WTC11 (cell line): ENCODE data around the gene MID1. TPM values are rescaled to one million over a fixed set of nuclear protein-coding genes. Genes with fewer than 3 reads are reported as not detected.
A peak's percentile ranks its signal among the peaks of the same experiment; 100 is the strongest.

Experiments
- ATAC-seq: fragments of 200-7000 bp; cut with Tn5 transposase; 2 replicates; pipeline ENCODE4 v1.10.0; 2021; ENCODE audit warnings: mild to moderate bottlenecking, moderate library complexity
- CTCF ChIA-PET: fragments of 300-600 bp; sonication (Branson Sonifier 250); formaldehyde crosslinking; loops from one replicate; lab custom pipeline; 2021; ENCODE audit warnings: antibody characterized with exemption; lab: Charles Lee
- POLR2A ChIA-PET: fragments of 350-600 bp; sonication (Branson Sonifier 250); formaldehyde crosslinking; loops from one replicate; lab custom pipeline; 2021; ENCODE audit warnings: antibody characterized with exemption; lab: Charles Lee
- DNase-seq: peaks from one replicate; pipeline ENCODE4 v3.0.0; 2021; ENCODE audit warnings: low spot score
- H3K27ac Mint-ChIP-seq: 2 replicates; pipeline ENCODE4 v1.8.0; 2021; ENCODE audit warnings: mixed read lengths
- H3K27me3 Mint-ChIP-seq: 2 replicates; pipeline ENCODE4 v1.8.0; 2021; ENCODE audit warnings: low read depth, mild to moderate bottlenecking, moderate library complexity, mixed read lengths
- H3K36me3 Mint-ChIP-seq: 2 replicates; pipeline ENCODE4 v1.8.0; 2021; ENCODE audit warnings: mixed read lengths
- H3K4me1 Mint-ChIP-seq: 2 replicates; pipeline ENCODE4 v1.8.0; 2022; ENCODE audit warnings: mixed read lengths
- H3K4me3 Mint-ChIP-seq: 2 replicates; pipeline ENCODE4 v1.8.0; 2021; ENCODE audit warnings: mild to moderate bottlenecking, moderate library complexity, mixed read lengths
- H3K9me3 Mint-ChIP-seq: 2 replicates; pipeline ENCODE4 v1.8.0; 2021; ENCODE audit warnings: mixed read lengths
- ATF2 ChIP-seq: sonication (generic); formaldehyde crosslinking; IDR thresholded peaks from 2 replicates; pipeline ENCODE4 v1.8.1; 2022; ENCODE audit warnings: low read depth, missing genetic modification reagents, borderline replicate concordance
- ATF6 ChIP-seq: sonication (generic); formaldehyde crosslinking; IDR thresholded peaks from 2 replicates; pipeline ENCODE4 v1.8.1; 2023; ENCODE audit warnings: mild to moderate bottlenecking, missing genetic modification reagents
- FOXP1 ChIP-seq: sonication (generic); formaldehyde crosslinking; IDR thresholded peaks from 2 replicates; pipeline ENCODE4 v1.8.0; 2022; ENCODE audit warnings: missing genetic modification reagents, mild to moderate bottlenecking, moderate library complexity, borderline replicate concordance
- NFATC4 ChIP-seq: fragments of 250-450 bp; sonication (Bioruptor Pico); IDR thresholded peaks from 2 replicates; pipeline ENCODE4 v1.9.0; 2021; ENCODE audit warnings: mild to moderate bottlenecking
- PREB ChIP-seq: sonication (generic); formaldehyde crosslinking; IDR thresholded peaks from 2 replicates; pipeline ENCODE4 v1.8.1; 2022; ENCODE audit warnings: mild to moderate bottlenecking, missing genetic modification reagents, moderate library complexity, borderline replicate concordance
- USF1 ChIP-seq: sonication (generic); formaldehyde crosslinking; IDR thresholded peaks from 2 replicates; pipeline ENCODE4 v1.8.0; 2022; ENCODE audit warnings: mild to moderate bottlenecking, missing genetic modification reagents
- USF2 ChIP-seq: sonication (generic); formaldehyde crosslinking; IDR thresholded peaks from 2 replicates; pipeline ENCODE4 v1.8.1; 2023; ENCODE audit warnings: mild to moderate bottlenecking, missing genetic modification reagents, moderate library complexity
- ZBTB21 ChIP-seq: sonication (generic); formaldehyde crosslinking; IDR thresholded peaks from 2 replicates; pipeline ENCODE4 v1.8.1; 2023; ENCODE audit warnings: mild to moderate bottlenecking, missing genetic modification reagents, borderline replicate concordance
- ZBTB43 ChIP-seq: sonication (generic); formaldehyde crosslinking; IDR thresholded peaks from 2 replicates; pipeline ENCODE4 v1.8.1; 2023; ENCODE audit warnings: mild to moderate bottlenecking, missing genetic modification reagents
- ZNF281 ChIP-seq: sonication (generic); formaldehyde crosslinking; IDR thresholded peaks from 2 replicates; pipeline ENCODE4 v1.8.0; 2023; ENCODE audit warnings: mild to moderate bottlenecking, missing genetic modification reagents
- ZNF671 ChIP-seq: fragments of 250-450 bp; sonication (Bioruptor Pico); IDR thresholded peaks from 2 replicates; pipeline ENCODE4 v1.8.0; 2021; ENCODE audit warnings: mild to moderate bottlenecking
- ZSCAN18 ChIP-seq: fragments of 250-450 bp; sonication (Bioruptor Pico); IDR thresholded peaks from 2 replicates; pipeline ENCODE4 v2.1.2; 2022; ENCODE audit warnings: mild to moderate bottlenecking, moderate library complexity
- total RNA-seq: library from RNA; stranded (reverse); gene quantifications from 3 replicates; pipeline ENCODE4 v1.2.3, GENCODE V29; 2021

Gene MID1
- total RNA-seq, 1 experiment from 2014 or later: 52.2 TPM

GRCh38 chrX:10582945-10583344 is 37.4 kb downstream of the MID1 start (continued):
- TF ChIP-seq ZBTB43 (CRISPR knock-in tag): no peak
- no peak for TF ChIP-seq USF2
- no peak for TF ChIP-seq ZNF281 (CRISPR knock-in tag)
- TF ChIP-seq ZNF671: no peak
- no peak for TF ChIP-seq PREB (CRISPR knock-in tag)
- no peak for TF ChIP-seq FOXP1
- TF ChIP-seq ZBTB21 (CRISPR knock-in tag): no peak
- no peak for TF ChIP-seq ATF2

- peaks cover 13% of the 10 kb centered on the region for H3K9me3 Mint-ChIP-seq
- CTCF ChIA-PET: interaction anchor here (0.9 to 1.0 kb wide), 2 partner anchors 16 to 35 kb away, joined by 3 to 6 read pairs; no protein-coding TSS in a partner anchor
- H3K27me3 Mint-ChIP-seq: no peaks in the 10 kb centered on the region
- DNase-seq: no peak
- TF ChIP-seq ATF6 (no peak), USF1 (CRISPR knock-in tag) (no peak), ZSCAN18 (no peak), NFATC4 (CRISPR knock-in tag) (no peak)
- TF ChIP-seq, all 79 proteins: peak for 0
- ATAC-seq: no peak
- Mint-ChIP-seq H3K4me3 (no peak overlapping the region), H3K4me1 (peaks cover 46% of the 10 kb centered on the region), H3K27ac (peak overlapping the region; percentile 74; the same call in 1 of the 2 replicates), H3K36me3 (peaks cover 19% of the 10 kb centered on the region)
- POLR2A ChIA-PET: no interaction called here
These were observed 38.1 kb downstream of the MID1 start for GRCh38 chrX:10582215-10582733.
